Occipital lobe (tissue), 2 donors: ENCODE results near the gene CENPA. TPM values are rescaled to one million over a fixed set of nuclear protein-coding genes. Genes with fewer than 3 reads are reported as not detected.

Experiments used
- DNase-seq: peaks from one replicate; lab custom pipeline; 2025; lab: John Stamatoyannopoulos, UW
- total RNA-seq: library from RNA; depleted of rRNA; stranded (reverse); fragments of >200 nt; gene quantifications from one replicate; pipeline ENCODE4 v1.2.3, GENCODE V29; 2014

The CENPA gene
- total RNA-seq, 1 donor from 2014 or later, result 1.9 TPM

DNA sequence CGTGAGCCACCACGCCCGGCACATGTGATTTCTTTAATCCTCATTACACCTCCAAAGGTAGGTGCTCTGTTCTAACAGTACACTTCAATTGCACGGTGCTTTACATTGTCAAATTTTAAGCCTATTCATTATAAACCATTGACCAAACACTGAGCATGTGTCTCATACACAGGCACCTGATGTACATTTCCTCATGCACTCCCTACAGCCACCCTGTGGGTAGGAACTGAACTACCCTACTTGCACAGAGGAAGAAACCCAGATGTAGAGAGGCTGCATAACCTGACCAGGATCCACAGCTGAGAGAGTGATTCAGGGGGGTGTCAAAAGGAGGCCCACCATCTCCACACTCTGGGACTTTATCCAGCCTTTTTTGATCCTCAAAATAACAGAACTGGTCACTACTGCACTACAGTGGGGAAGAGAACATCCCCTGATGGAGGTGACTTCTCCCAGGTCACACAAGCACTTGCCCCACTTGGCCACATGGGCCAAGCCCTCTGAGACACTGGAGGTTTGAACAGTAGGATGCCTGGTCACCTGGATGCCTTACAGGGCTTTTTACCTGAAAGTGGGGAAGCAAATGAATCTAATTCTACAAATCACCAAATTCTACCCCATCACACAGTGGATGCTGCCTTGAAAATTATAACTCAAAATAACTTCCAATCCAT lies 55.2 kb downstream of the CENPA start:
- no peak for DNase-seq

DNA sequence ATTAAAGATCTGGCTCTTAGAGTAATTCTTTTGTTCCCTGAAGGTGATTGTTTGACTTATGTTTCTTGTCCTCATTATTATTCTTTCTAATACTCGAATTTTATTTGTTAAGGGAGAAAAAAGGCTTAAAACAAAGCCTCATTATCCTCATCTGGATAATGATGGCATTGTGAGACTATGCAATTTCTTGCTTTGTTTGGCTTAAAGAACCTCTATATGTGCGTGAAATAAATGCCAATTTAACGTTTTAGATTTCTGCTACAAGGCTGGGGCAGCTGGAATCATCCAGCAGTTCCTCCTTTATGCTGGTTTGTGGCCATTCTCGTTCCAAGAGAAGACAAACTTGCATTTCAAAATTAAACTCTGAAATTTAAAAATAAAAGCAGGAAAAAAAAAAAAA lies 57.2 kb downstream of the CENPA start:
- no peak for DNase-seq

Other genes starting within 250 kb of the CENPA start
- gene CIB4, start 144.7 kb upstream of the CENPA start, total RNA-seq, result not detected
- 3.6 TPM for gene KCNK3, start 93.3 kb upstream of the CENPA start, total RNA-seq
- gene SLC35F6, start 21.8 kb upstream of the CENPA start, total RNA-seq, result 17.3 TPM
- gene DPYSL5, start 62.1 kb downstream of the CENPA start, total RNA-seq, result 128 TPM
- gene MAPRE3, start 184.6 kb downstream of the CENPA start, total RNA-seq, result 15.4 TPM
- 7.8 TPM for gene TMEM214, start 246.9 kb downstream of the CENPA start, total RNA-seq